Measurements from ENCODE around the gene ERAL1. TPM values are rescaled to one million over a fixed set of nuclear protein-coding genes. Genes with fewer than 3 reads are reported as not detected.
A peak's percentile ranks its signal among the peaks of the same experiment; 100 is the strongest.

ERAL1 gene
- total and polyA plus RNA-seq, 2 of the 8 experiments (the other 6 are each of a cell fraction or from before 2014, with no cell fraction given): 67.8 to 122 TPM

DNA sequence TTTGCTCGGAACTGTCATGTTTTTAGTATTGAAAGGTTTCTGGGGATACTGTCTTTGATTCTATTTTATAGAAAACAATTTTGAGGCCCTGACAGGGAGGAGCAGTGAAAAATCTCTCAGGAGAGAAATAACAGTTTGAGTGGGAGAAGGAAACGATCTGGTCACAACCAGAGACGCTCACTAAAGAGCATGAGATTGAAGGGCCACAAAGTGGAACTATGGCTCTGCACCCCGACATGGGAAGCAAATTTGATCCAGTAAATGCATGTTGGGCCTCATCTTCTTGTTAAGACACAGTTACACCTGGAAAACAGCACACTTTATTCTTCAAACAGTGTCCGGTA, 492 bp downstream of the ERAL1 start:
- Histone ChIP-seq H3K4ac (replicated peaks; ENCODE audit: insufficient read length, low read depth, low read length) (no peak overlapping the region), H3K9ac (replicated peaks in 1 of 4; ENCODE audit: extremely low read depth in 1 of 4, low read depth in 3 of 4, low read length in 3 of 4) (peak overlapping the region in 3 of 4 experiments; percentile 87 to 90 (median 87); a peak in 6 of 7 replicates), H4K20me1 (replicated peaks in 1 of 2; ENCODE audit: control insufficient read depth in 1 of 2, insufficient read depth in 2 of 2, low read length in 2 of 2) (peaks cover 0 to 1% of the 10 kb centered on the region in 2 experiments), H3K23me2 (ENCODE audit: low read depth, low read length) (peaks cover 2% of the 10 kb centered on the region), H3K4me3 (ENCODE audit: extremely low read depth in 1 of 4, insufficient read depth in 2 of 4, low read depth in 3 of 4, low read length in 4 of 4) (peak overlapping the region; percentile 78 to 96 (median 93)), H2BK20ac (ENCODE audit: low read length) (no peak overlapping the region), H3K79me2 (ENCODE audit: control insufficient read depth in 1 of 2, insufficient read depth in 2 of 2, low read length in 2 of 2) (peaks cover 0 to 6% of the 10 kb centered on the region in 2 experiments; a peak in 2 of 4 replicates), H4K91ac (replicated peaks; ENCODE audit: insufficient read length, low read length) (no peak overlapping the region), H2BK15ac (ENCODE audit: low read length) (no peak overlapping the region), H3K56ac (replicated peaks; ENCODE audit: insufficient read length, low read depth, low read length) (peak overlapping the region; percentile 56), H3K18ac (ENCODE audit: extremely low read depth, low read length) (no peak overlapping the region), H3K4me2 (ENCODE audit: insufficient read depth in 1 of 2, low read depth in 2 of 2, low read length in 2 of 2) (peak overlapping the region; percentile 78 to 85), H3K14ac (ENCODE audit: insufficient read length) (no peak overlapping the region), H2AFZ (ENCODE audit: low read length) (peak overlapping the region; percentile 94), H4K5ac (ENCODE audit: insufficient read length, low read depth, low read length) (no peak overlapping the region), H3K36me3 (ENCODE audit: control insufficient read depth in 2 of 4, insufficient read depth in 4 of 4, low read length in 3 of 4) (peaks cover 12 to 18% (median 16%) of the 10 kb centered on the region in 4 experiments; a peak in 7 of 8 replicates), H3K27ac (ENCODE audit: low read depth, low read length) (no peak overlapping the region), H2BK5ac (ENCODE audit: low read depth, low read length) (peak overlapping the region; percentile 69; the same call in 1 of the 2 replicates), H4K8ac (ENCODE audit: extremely low read depth, insufficient read depth, low read length) (peak overlapping the region; percentile 96; the same call in 1 of the 2 replicates), H3K23ac (ENCODE audit: insufficient read length) (no peak overlapping the region), H2BK120ac (replicated peaks; ENCODE audit: low read depth, low read length) (no peak overlapping the region), H3K4me1 (replicated peaks in 1 of 4; ENCODE audit: control insufficient read depth in 3 of 4, insufficient read depth in 4 of 4, low read length in 3 of 4) (no peaks in the 10 kb centered on the region; a peak in 2 of 7 replicates), H3K79me1 (ENCODE audit: low read depth, low read length) (peaks cover 2% of the 10 kb centered on the region; the same call in 1 of the 2 replicates), H2AK5ac (ENCODE audit: low read depth, low read length) (no peak overlapping the region), H3K27me3 (replicated peaks in 1 of 4; ENCODE audit: control insufficient read depth in 3 of 4, extremely low read depth in 1 of 4, insufficient read depth in 3 of 4, low read length in 3 of 4) (no peaks in the 10 kb centered on the region), H2BK12ac (ENCODE audit: low read depth, low read length) (no peak overlapping the region), H3K9me3 (ENCODE audit: insufficient read depth in 2 of 2, low read depth in 1 of 2, low read length in 1 of 2) (no peaks in the 10 kb centered on the region)
- no peak for DNase-seq (ENCODE audit: low read depth in 1 of 2, low spot score in 2 of 2)
- ChIA-PET POLR2A (ENCODE audit: partially characterized antibody) (interaction anchor here (0.8 to 1.3 kb wide), 5 partner anchors 9 to 135 kb away, joined by 3 to 4 read pairs (median 3); partner anchors contain the start of genes FLOT2 and RPL23A), CTCF (ENCODE audit: partially characterized antibody) (interaction anchor here (1.0 to 1.5 kb wide), 3 partner anchors 9 to 25 kb away, joined by 3 to 6 read pairs (median 3); no protein-coding TSS in a partner anchor)
- FAIRE-seq: no peak
- TF ChIP-seq CHD1 (IDR thresholded peaks at IDR 0.05; ENCODE audit: low read depth, low read length): no peak
- TF ChIP-seq TEAD4 (IDR thresholded peaks at IDR 0.05; ENCODE audit: low read depth, low read length): no peak
- no peak for TF ChIP-seq ZNF274 (IDR thresholded peaks at IDR 0.05; ENCODE audit: borderline replicate concordance, extremely low read depth, low read length)
- no peak for TF ChIP-seq EZH2 (IDR thresholded peaks at IDR 0.05; ENCODE audit: low read depth, low read length, severe bottlenecking)
- TF ChIP-seq RBBP5 (IDR thresholded peaks at IDR 0.05; ENCODE audit: borderline replicate concordance, low read depth, low read length): no peak
- no peak for TF ChIP-seq JUN (IDR thresholded peaks at IDR 0.05; ENCODE audit: low read depth, low read length)
- 33% methylated on average over 5 of the region's 5 CpGs; no CpG with 5 or more reads in 1 of the 2 experiments for WGBS, 2 experiments (ENCODE audit: extremely low coverage in 1 of 2, insufficient coverage in 1 of 2, insufficient read length in 1 of 2, insufficient replicate concordance in 2 of 2, low coverage in 1 of 2, low lambda C conversion rate in 2 of 2, missing lambda C conversion rate in 1 of 2)

Measured in H1 (cell line).